Measurements from ENCODE around the gene POLR1G. TPM values are rescaled to one million over a fixed set of nuclear protein-coding genes. Genes with fewer than 3 reads are reported as not detected.
A peak's percentile ranks its signal among the peaks of the same experiment; 100 is the strongest.

Gene POLR1G
- total RNA-seq, 4 donors from 2014 or later: 1.7 to 10.7 (median 5.8) TPM

GRCh38 chr19:45382426-45382825, 24.0 kb upstream of the POLR1G start:
- no peak overlapping the region for H3K27ac ChIP-seq
- H3K36me3 ChIP-seq: no peaks in the 10 kb centered on the region
- H3K9me3 ChIP-seq: no peaks in the 10 kb centered on the region
- 85 to 100% methylated on average over 6 to 7 of the region's 29 CpGs for WGBS, 2 donors (ENCODE audit: low coverage in 1 of 2)
- peaks cover 40% of the 10 kb centered on the region for H3K27me3 ChIP-seq
- TF ChIP-seq CTCF (IDR thresholded peaks at IDR 0.05): no peak
- TF ChIP-seq EP300 (IDR thresholded peaks at IDR 0.05): no peak
- TF ChIP-seq POLR2AphosphoS5 (IDR thresholded peaks at IDR 0.05): no peak
- TF ChIP-seq POLR2A (IDR thresholded peaks at IDR 0.05): no peak
- H3K4me1 ChIP-seq: peaks cover 0 to 9% (median 6%) of the 10 kb centered on the region in 3 donors
- no peak for ATAC-seq
- H3K4me3 ChIP-seq: no peak overlapping the region

DNA sequence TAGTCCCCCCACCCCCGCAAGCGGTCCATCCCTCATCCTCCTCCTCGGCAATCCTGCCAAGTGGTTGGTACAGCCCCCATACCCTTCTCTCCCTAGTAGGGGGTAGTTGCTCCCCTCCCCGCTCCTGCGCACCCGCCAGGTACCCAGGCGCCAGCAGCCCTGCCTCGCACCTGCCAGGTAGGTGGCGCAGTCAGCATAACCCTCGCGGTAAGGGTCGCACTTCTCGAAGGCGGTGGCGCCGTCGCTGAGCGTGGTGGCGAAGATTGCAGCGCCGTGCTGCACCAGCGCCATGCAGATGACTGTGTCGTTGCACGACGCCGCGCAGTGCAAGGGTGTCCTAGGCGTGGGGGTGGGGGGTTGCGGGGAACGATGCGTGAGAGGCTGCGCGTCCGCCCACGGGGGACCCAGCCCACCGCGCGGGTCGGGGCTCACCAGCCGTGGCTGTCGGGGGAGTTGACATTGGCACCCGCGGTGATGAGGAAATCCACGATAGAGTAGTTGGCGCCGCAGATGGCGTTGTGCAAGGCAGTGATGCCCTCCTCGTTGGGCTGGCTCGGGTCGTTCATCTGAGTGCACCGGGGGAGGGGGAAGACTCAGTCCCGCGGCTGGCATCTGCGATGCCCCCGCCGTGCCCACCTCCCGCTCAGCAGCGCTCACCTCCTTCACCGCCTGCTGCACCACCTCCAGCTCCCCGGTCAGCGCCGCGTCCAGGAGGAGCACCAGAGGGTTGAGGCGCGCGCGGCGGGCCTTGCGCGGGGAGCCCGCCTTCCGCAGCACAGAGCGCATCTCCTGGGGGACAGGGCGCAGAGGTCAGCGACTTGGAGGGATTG, 20.8 kb upstream of the POLR1G start:
- Histone ChIP-seq H3K36me3 (no peaks in the 10 kb centered on the region), H3K4me1 (peaks cover 0 to 9% (median 6%) of the 10 kb centered on the region in 3 donors), H3K27ac (no peak overlapping the region), H3K27me3 (peaks cover 45% of the 10 kb centered on the region), H3K9me3 (no peaks in the 10 kb centered on the region), H3K4me3 (no peak overlapping the region)
- TF ChIP-seq POLR2A (IDR thresholded peaks at IDR 0.05): no peak
- TF ChIP-seq CTCF (IDR thresholded peaks at IDR 0.05): no peak
- no peak for TF ChIP-seq POLR2AphosphoS5 (IDR thresholded peaks at IDR 0.05)
- no peak for TF ChIP-seq EP300 (IDR thresholded peaks at IDR 0.05)
- peak; percentile 13 for ATAC-seq
- 7% methylated on average over 5 of the region's 75 CpGs; no CpG with 5 or more reads in 1 of the 2 donors for WGBS, 2 donors (ENCODE audit: low coverage in 1 of 2)

DNA sequence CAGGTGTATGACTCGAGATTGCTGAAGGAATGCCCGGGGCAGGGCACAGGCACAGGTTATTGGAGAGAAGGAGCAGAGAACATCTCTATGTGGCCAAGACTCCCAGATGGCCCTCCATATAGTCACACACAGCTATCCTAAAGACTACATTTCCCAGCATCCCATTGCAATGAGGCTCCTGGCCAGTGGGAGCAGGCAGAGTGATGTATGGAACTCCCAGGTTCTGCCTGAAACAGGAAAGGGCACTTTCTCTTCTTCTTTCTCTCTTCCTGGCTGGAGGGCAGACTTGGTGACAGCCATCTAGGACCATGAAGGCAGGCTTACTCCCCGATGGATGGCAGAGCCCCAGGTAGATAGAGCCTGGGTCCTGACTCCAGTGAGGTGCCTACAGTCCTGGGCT, 15.1 kb upstream of the POLR1G start:
- no peaks in the 10 kb centered on the region for H3K4me1 ChIP-seq
- 82 to 83% methylated on average over 2 of the region's 3 CpGs for WGBS, 2 donors (ENCODE audit: low coverage in 1 of 2)
- H3K27ac ChIP-seq: no peak overlapping the region
- H3K4me3 ChIP-seq: no peak overlapping the region
- no peaks in the 10 kb centered on the region for H3K9me3 ChIP-seq
- no peak for TF ChIP-seq EP300 (IDR thresholded peaks at IDR 0.05)
- TF ChIP-seq POLR2AphosphoS5 (IDR thresholded peaks at IDR 0.05): no peak
- H3K36me3 ChIP-seq: peaks cover 0 to 9% of the 10 kb centered on the region in 2 donors
- no peak for ATAC-seq
- peaks cover 21% of the 10 kb centered on the region for H3K27me3 ChIP-seq

GRCh38 chr19:45391871-45392665, 14.4 kb upstream of the POLR1G start:
- no peak for ATAC-seq
- 100% methylated on average over 2 of the region's 21 CpGs for WGBS, 2 donors (ENCODE audit: low coverage in 1 of 2)
- peaks cover 21% of the 10 kb centered on the region for H3K27me3 ChIP-seq
- H3K4me3 ChIP-seq: no peak overlapping the region
- no peak overlapping the region for H3K27ac ChIP-seq
- peaks cover 0 to 13% of the 10 kb centered on the region in 2 donors for H3K36me3 ChIP-seq
- no peaks in the 10 kb centered on the region for H3K9me3 ChIP-seq
- no peaks in the 10 kb centered on the region for H3K4me1 ChIP-seq
- TF ChIP-seq CTCF (IDR thresholded peaks at IDR 0.05) (no peak), POLR2AphosphoS5 (IDR thresholded peaks at IDR 0.05) (no peak), EP300 (IDR thresholded peaks at IDR 0.05) (no peak), POLR2A (IDR thresholded peaks at IDR 0.05) (no peak)

DNA sequence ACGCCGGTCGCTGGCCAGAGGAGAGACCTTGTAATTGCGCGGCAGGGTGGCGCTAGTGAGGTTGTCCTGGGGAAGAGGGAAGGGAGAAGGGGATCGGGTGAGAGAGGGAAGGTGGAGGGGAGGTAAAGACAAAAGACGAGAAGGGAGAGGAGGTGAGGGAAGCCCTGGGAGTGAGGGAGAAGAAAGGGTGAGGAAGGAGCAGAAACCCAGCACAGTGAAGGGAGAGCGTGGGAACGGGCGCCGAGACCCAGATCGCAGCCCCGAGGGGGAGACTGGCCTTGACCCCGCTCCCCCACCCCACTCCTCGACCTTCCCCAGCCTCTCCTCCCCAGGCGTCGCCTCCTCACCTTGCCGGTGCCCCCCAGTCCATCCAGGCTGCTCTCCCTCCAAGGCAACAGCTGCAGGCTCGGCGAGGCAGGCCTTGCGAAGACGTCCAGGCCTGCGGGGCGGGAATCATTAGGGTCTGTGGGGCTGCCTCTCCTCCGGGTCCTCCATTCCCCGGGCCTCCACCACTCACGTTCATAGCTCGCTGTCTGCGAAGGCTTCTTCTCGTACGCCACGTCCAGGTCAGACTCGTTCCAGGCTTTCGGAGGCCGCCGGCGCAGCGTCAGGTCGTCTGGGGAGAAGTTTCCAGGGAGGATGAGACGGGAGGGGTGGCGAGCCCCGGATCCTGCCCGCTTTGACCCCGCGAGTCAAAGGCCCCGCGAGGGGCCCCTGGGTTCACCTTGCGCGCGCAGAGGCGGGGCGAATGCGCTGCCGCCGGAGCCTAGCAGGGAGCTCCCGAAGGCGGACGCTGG, 10.4 kb upstream of the POLR1G start:
- H3K36me3 ChIP-seq: peaks cover 0 to 13% of the 10 kb centered on the region in 2 donors
- no peaks in the 10 kb centered on the region for H3K9me3 ChIP-seq
- H3K27ac ChIP-seq: no peak overlapping the region
- no peak for TF ChIP-seq POLR2A (IDR thresholded peaks at IDR 0.05)
- no peak for TF ChIP-seq CTCF (IDR thresholded peaks at IDR 0.05)
- no peak for TF ChIP-seq POLR2AphosphoS5 (IDR thresholded peaks at IDR 0.05)
- no peak for TF ChIP-seq EP300 (IDR thresholded peaks at IDR 0.05)
- peaks cover 0 to 17% (median 3%) of the 10 kb centered on the region in 3 donors for H3K4me1 ChIP-seq
- H3K27me3 ChIP-seq: peaks cover 12% of the 10 kb centered on the region
- H3K4me3 ChIP-seq: no peak overlapping the region
- 45 to 48% methylated on average over 8 to 20 of the region's 59 CpGs for WGBS, 2 donors (ENCODE audit: low coverage in 1 of 2)
- ATAC-seq: no peak

Data from gastroesophageal sphincter (tissue), 4 donors.